Measurements from ENCODE around the gene ITCH. TPM values are rescaled to one million over a fixed set of nuclear protein-coding genes. Genes with fewer than 3 reads are reported as not detected.
"Not testable (repeated sequence)": the region's sequence is repeated elsewhere in the genome, so short reads cannot be mapped to it uniquely, and the experiment has no call there.

ITCH gene
- total and polyA plus RNA-seq, 2 donors, result 19.8 to 113 TPM

DNA sequence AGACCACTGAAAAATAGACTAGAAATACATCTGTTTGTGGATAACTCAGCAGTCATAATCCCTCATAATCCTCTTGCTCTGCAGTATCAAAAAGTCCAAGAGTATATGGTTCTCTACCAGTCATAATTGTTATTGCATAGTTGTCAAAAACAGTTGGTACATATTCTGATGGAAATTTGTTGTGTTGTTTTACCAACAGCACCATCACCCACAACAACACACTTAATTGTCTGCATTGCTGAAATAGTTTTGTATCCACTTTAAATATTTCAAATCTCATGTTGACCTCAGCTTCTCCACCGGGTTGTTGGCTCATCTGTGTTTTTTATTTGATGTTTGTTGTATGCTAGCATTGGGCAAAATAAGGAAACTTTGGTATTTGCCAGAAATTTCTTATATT lies 39.4 kb downstream of the ITCH start:
- Histone ChIP-seq H3K36me3 (ENCODE audit: insufficient read depth) (no peaks in the 10 kb centered on the region), H3K27ac (ENCODE audit: low read depth) (no peak overlapping the region), H3K4me1 (ENCODE audit: insufficient read depth) (no peaks in the 10 kb centered on the region), H3K4me3 (ENCODE audit: low read depth, low read length) (no peak overlapping the region)
- DNase-seq (ENCODE audit: extremely low spot score), result no peak
- 37% methylated on average over 1 of the region's 1 CpG for WGBS

GRCh38 chr20:34403063-34403827 lies 40.2 kb downstream of the ITCH start:
- Histone ChIP-seq H3K27ac (ENCODE audit: low read depth) (no peak overlapping the region), H3K4me1 (ENCODE audit: insufficient read depth) (no peaks in the 10 kb centered on the region), H3K36me3 (ENCODE audit: insufficient read depth) (no peaks in the 10 kb centered on the region), H3K4me3 (ENCODE audit: low read depth, low read length) (no peak overlapping the region)
- DNase-seq (ENCODE audit: extremely low spot score), result no peak
- WGBS, result 68% methylated on average over 4 of the region's 4 CpGs

DNA sequence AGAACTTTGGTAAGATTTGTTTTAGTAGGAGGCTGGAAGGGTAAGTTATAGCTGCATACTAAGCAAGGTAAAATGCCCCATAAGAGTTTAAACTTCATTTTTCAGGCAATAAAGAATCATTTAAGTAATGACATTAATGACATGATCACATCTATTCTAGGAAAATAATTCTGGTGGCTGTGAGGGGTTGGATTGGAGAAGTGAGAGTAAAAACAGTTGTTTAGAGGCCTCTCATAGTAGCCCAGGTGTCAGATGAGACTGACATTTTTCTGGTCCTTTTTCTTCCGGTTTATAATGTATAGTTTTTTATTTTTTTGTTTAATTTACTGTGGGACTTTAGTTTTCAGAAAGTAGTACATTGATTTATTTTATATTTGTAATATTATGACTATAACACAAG lies 40.8 kb downstream of the ITCH start:
- Histone ChIP-seq H3K36me3 (ENCODE audit: insufficient read depth) (no peaks in the 10 kb centered on the region), H3K4me3 (ENCODE audit: low read depth, low read length) (no peak overlapping the region), H3K4me1 (ENCODE audit: insufficient read depth) (no peaks in the 10 kb centered on the region), H3K27ac (ENCODE audit: low read depth) (no peak overlapping the region)
- no peak for DNase-seq (ENCODE audit: extremely low spot score)
- 92% methylated on average over 1 of the region's 1 CpG for WGBS

DNA sequence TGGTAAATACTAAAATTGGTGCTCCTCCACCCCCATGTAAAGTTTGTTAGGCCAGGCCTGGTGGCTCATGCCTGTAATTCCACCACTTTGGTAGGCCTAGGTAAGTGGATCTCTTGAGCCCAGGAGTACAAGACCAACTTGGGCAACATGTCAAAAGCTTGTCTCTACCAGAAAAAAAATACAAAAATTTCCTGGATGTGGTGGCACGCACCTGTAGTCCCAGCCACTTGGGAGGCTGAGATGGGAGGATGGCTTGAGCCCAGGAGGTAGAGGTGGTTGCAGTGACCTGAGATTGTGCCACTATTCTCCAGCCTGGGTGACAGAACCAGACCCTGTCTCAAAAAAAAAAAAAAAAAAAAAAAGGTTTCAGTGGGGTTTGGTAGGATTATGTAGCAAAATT lies 41.7 kb downstream of the ITCH start:
- H3K4me3 ChIP-seq (ENCODE audit: low read depth, low read length), result no peak overlapping the region
- H3K27ac ChIP-seq (ENCODE audit: low read depth), result no peak overlapping the region
- peaks cover under 1% of the 10 kb centered on the region for H3K36me3 ChIP-seq (ENCODE audit: insufficient read depth)
- WGBS, result 98% methylated on average over 1 of the region's 1 CpG
- H3K4me1 ChIP-seq (ENCODE audit: insufficient read depth), result no peaks in the 10 kb centered on the region
- no peak for DNase-seq (ENCODE audit: extremely low spot score)

- 90% methylated on average over 10 of the region's 10 CpGs for whole genome bisulfite sequencing
- not testable (repeated sequence) for DNase-seq (ENCODE audit: extremely low spot score); H3K36me3 ChIP-seq (ENCODE audit: insufficient read depth); H3K4me1 ChIP-seq (ENCODE audit: insufficient read depth); H3K27ac ChIP-seq (ENCODE audit: low read depth); H3K4me3 ChIP-seq (ENCODE audit: low read depth, low read length)
Observed at GRCh38 chr20:34405247-34405651, 42.2 kb downstream of the ITCH start.

DNA sequence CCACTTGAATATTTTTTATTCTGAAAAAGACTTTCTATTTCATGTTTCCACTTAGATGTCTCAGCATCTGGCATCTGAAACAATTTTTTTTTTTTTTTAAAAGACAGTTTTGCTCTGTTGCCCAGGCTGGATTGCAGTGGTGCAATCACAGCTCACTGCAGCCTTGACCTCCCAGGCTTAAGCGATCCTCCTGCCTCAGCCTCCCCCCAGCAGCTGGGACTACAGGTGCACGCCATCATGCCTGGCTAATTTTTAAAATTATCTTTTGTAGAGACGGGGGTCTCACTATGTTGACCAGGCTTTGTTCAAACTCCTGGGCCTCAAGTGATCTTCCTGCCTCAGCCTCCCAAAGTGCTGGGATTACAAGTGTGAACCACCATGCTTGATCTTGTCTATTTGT lies 42.9 kb downstream of the ITCH start:
- not testable (repeated sequence) for H3K27ac ChIP-seq (ENCODE audit: low read depth); DNase-seq (ENCODE audit: extremely low spot score); H3K4me1 ChIP-seq (ENCODE audit: insufficient read depth); H3K4me3 ChIP-seq (ENCODE audit: low read depth, low read length); H3K36me3 ChIP-seq (ENCODE audit: insufficient read depth)
- 96% methylated on average over 3 of the region's 3 CpGs for WGBS

- Histone ChIP-seq H3K4me1 (ENCODE audit: insufficient read depth) (no peaks in the 10 kb centered on the region), H3K4me3 (ENCODE audit: low read depth, low read length) (no peak overlapping the region), H3K36me3 (ENCODE audit: insufficient read depth) (peaks cover 1% of the 10 kb centered on the region), H3K27ac (ENCODE audit: low read depth) (no peak overlapping the region)
- WGBS, result 92% methylated on average over 9 of the region's 9 CpGs
- no peak for DNase-seq (ENCODE audit: extremely low spot score)
Observed at GRCh38 chr20:34407962-34408474, 44.9 kb downstream of the ITCH start.

GRCh38 chr20:34410336-34410735 lies 47.3 kb downstream of the ITCH start:
- DNase-seq (ENCODE audit: extremely low spot score), result no peak
- WGBS, result 83% methylated on average over 6 of the region's 6 CpGs
- no peaks in the 10 kb centered on the region for H3K4me1 ChIP-seq (ENCODE audit: insufficient read depth)
- peaks cover 1% of the 10 kb centered on the region for H3K36me3 ChIP-seq (ENCODE audit: insufficient read depth)
- H3K27ac ChIP-seq (ENCODE audit: low read depth), result no peak overlapping the region
- H3K4me3 ChIP-seq (ENCODE audit: low read depth, low read length), result no peak overlapping the region

DNA sequence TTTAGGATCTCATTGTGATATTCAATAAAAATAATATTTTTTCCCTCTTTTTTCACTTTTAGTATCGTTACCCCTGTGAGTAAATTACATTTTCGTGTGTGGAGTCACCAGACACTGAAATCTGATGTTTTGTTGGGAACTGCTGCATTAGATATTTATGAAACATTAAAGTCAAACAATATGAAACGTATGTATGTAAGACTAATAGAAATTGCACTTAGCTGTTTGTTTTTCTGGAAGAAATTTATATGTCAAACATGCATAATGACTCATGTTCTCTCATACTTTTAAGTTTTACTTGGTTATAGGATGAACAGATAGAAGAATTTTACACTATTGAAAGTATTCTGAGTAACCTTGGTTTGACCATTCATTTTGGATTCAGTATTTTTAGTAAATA lies 49.4 kb downstream of the ITCH start:
- DNase-seq (ENCODE audit: extremely low spot score), result no peak
- Histone ChIP-seq H3K4me1 (ENCODE audit: insufficient read depth) (no peaks in the 10 kb centered on the region), H3K27ac (ENCODE audit: low read depth) (no peak overlapping the region), H3K36me3 (ENCODE audit: insufficient read depth) (peaks cover 1% of the 10 kb centered on the region), H3K4me3 (ENCODE audit: low read depth, low read length) (no peak overlapping the region)
- WGBS, result 86% methylated on average over 3 of the region's 3 CpGs

DNA sequence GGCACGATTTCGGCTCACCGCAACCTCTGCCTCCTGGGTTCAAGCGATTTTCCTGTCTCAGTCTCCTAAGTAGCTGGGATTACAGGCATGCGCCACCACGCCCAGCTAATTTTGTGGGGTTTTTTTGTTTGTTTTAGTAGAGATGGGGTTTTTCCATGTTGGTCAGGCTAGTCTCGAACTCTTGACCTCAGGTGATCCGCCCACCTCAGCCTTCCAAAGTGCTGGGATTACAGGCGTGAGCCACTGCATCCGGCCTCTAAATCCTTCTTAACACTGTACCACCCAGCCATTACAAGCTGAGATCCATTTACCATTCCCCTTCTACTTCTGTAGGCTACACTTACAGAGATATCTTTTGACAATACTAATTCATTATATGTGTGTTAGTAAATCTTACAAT lies 51.5 kb downstream of the ITCH start:
- not testable (repeated sequence) for DNase-seq (ENCODE audit: extremely low spot score); H3K27ac ChIP-seq (ENCODE audit: low read depth); H3K36me3 ChIP-seq (ENCODE audit: insufficient read depth); H3K4me1 ChIP-seq (ENCODE audit: insufficient read depth); H3K4me3 ChIP-seq (ENCODE audit: low read depth, low read length)
- 81% methylated on average over 10 of the region's 10 CpGs for WGBS

GRCh38 chr20:34415079-34415478 lies 52.0 kb downstream of the ITCH start:
- H3K4me3 ChIP-seq (ENCODE audit: low read depth, low read length), result no peak overlapping the region
- H3K27ac ChIP-seq (ENCODE audit: low read depth), result no peak overlapping the region
- no peak for DNase-seq (ENCODE audit: extremely low spot score)
- no peaks in the 10 kb centered on the region for H3K36me3 ChIP-seq (ENCODE audit: insufficient read depth)
- H3K4me1 ChIP-seq (ENCODE audit: insufficient read depth), result no peaks in the 10 kb centered on the region
- WGBS, result 91% methylated on average over 3 of the region's 3 CpGs

- Histone ChIP-seq H3K4me1 (ENCODE audit: insufficient read depth) (no peaks in the 10 kb centered on the region), H3K27ac (ENCODE audit: low read depth) (no peak overlapping the region), H3K36me3 (ENCODE audit: insufficient read depth) (peaks cover 2% of the 10 kb centered on the region), H3K4me3 (ENCODE audit: low read depth, low read length) (no peak overlapping the region)
- DNase-seq (ENCODE audit: extremely low spot score), result no peak
- WGBS, result 29% methylated on average over 1 of the region's 1 CpG
Observed at GRCh38 chr20:34420146-34420545, 57.1 kb downstream of the ITCH start.

GRCh38 chr20:34420975-34421374 lies 57.9 kb downstream of the ITCH start:
- DNase-seq (ENCODE audit: extremely low spot score), result no peak

DNA sequence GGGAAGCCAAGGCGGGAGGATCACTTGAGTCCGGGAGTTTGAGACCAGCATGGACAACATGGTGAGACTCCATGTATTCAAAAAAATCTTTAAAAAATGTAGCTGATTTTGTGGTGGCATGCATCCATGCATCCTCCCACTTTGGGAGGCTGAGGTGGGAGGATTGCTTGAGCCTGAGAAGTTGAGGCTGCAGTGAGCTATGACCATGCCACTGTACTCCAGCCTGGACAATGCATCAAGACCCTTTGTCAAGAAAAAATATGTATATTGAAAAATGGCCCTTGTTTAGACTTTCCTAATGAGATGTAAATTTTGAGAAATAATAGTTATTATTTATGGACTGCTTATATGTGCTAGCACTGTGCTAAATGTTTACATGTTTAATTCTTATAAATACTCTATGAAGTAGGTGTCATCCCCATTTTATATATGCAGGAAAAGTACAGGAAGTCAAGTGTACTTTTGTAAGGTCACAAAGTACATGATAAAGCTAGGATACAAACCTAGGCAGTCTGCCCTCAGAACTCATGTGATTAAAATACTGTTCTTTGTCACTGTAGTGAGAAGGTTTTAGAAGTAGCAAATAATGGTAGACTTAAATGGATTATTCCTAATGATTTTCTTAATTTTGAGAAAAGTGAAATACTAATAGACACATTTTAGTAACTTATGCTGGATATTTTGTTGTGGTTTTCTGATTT lies 58.8 kb downstream of the ITCH start:
- Histone ChIP-seq H3K4me3 (ENCODE audit: low read depth, low read length) (no peak overlapping the region), H3K27ac (ENCODE audit: low read depth) (no peak overlapping the region), H3K4me1 (ENCODE audit: insufficient read depth) (no peaks in the 10 kb centered on the region), H3K36me3 (ENCODE audit: insufficient read depth) (peaks cover 4% of the 10 kb centered on the region)
- DNase-seq (ENCODE audit: extremely low spot score), result no peak
- 98% methylated on average over 2 of the region's 2 CpGs for whole genome bisulfite sequencing

More at GRCh38 chr20:34420975-34421374, 57.9 kb downstream of the ITCH start:
- Histone ChIP-seq H3K36me3 (ENCODE audit: insufficient read depth) (peaks cover 2% of the 10 kb centered on the region), H3K27ac (ENCODE audit: low read depth) (no peak overlapping the region), H3K4me3 (ENCODE audit: low read depth, low read length) (no peak overlapping the region), H3K4me1 (ENCODE audit: insufficient read depth) (no peaks in the 10 kb centered on the region)
- WGBS, result 91% methylated on average over 4 of the region's 4 CpGs
